HCT116 (cell line): ENCODE results near the gene FSIP1. TPM values are rescaled to one million over a fixed set of nuclear protein-coding genes. Genes with fewer than 3 reads are reported as not detected.

Experiments
- ATAC-seq: fragments of 200-7000 bp; cut with Tn5 transposase; 2 replicates; pipeline ENCODE4 v1.9.1; 2020; ENCODE audit warnings: mild to moderate bottlenecking, moderate library complexity
- BruUV-seq: library from RNA; stranded (reverse); fragments of 400-500 nt; replicated peaks from 2 replicates; lab custom pipeline; 2021; lab: Mats Ljungman, UMichigan
- CTCF ChIA-PET: fragments of 300-600 bp; sonication (Branson Sonifier 250); formaldehyde crosslinking; loops from one replicate; lab custom pipeline; 2021; ENCODE audit warnings: antibody characterized with exemption; lab: Charles Lee
- POLR2A ChIA-PET: fragments of 300-600, 350-600 bp; sonication (Branson Sonifier 250); formaldehyde crosslinking; loops from one replicate; lab custom pipeline; 2021; ENCODE audit warnings: antibody characterized with exemption; lab: Charles Lee
- RAD21 ChIA-PET, 2 experiments: fragments of 300-600 bp; sonication (Branson Sonifier 250); formaldehyde crosslinking; loops; one replicate each; lab custom pipeline; 2023; ENCODE audit warnings: low total read pairs in 2 of 2; ENCODE audit not compliant: uncharacterized antibody in 2 of 2, unreplicated experiment in 2 of 2, low non-redundant PET in 1 of 2; lab: Charles Lee
- DNase-seq: peaks from one replicate; pipeline ENCODE4 v3.0.0-alpha.2; 2010; ENCODE audit warnings: low read depth, low spot score
- H2AFZ ChIP-seq: fragments of 200-600 bp; shearing (Covaris generic), sonication (generic); 2 replicates; pipeline ENCODE4 v1.6.1; 2017; ENCODE audit warnings: low read depth, mixed run types, mixed read lengths, antibody characterized with exemption, low read length; ENCODE audit not compliant: poor library complexity, severe bottlenecking
- H3K27ac ChIP-seq: 2 replicates; pipeline ENCODE4 v1.5.1; 2012; ENCODE audit warnings: low read depth, low read length
- H3K27me3 ChIP-seq: fragments of 200-600 bp; sonication (generic); 2 replicates; pipeline ENCODE4 v1.6.1; 2016; ENCODE audit warnings: mixed run types, low read length, mixed read lengths; ENCODE audit not compliant: insufficient read depth
- H3K36me3 ChIP-seq, 2 experiments: fragments of 200-500 bp in 1 of 2; fragments of 200-600 bp in 1 of 2; sonication (Bioruptor generic) in 1 of 2; sonication (generic) in 1 of 2; 2 replicates each; pipeline versions ENCODE4 v1.5.1 to v1.6.1; 2014 to 2016; ENCODE audit warnings: low read length in 2 of 2, inconsistent platforms in 1 of 2, mixed read lengths in 1 of 2, mixed run types in 1 of 2; ENCODE audit not compliant: insufficient read depth in 2 of 2, control insufficient read depth in 1 of 2
- H3K4me1 ChIP-seq, 2 experiments: fragments of 200-600 bp in 1 of 2; sonication (generic) in 1 of 2; 2 replicates each; pipeline versions ENCODE4 v1.5.1 to v1.6.1; 2012 to 2017; ENCODE audit warnings: low read length in 2 of 2, inconsistent platforms in 1 of 2, mild to moderate bottlenecking in 1 of 2, mixed read lengths in 1 of 2, mixed run types in 1 of 2, moderate library complexity in 1 of 2; ENCODE audit not compliant: insufficient read depth in 2 of 2, control insufficient read depth in 1 of 2
- H3K4me2 ChIP-seq: fragments of 200-600 bp; sonication (generic); 2 replicates; pipeline ENCODE4 v1.6.1; 2017; ENCODE audit warnings: mixed run types, low read length, mixed read lengths
- H3K4me3 ChIP-seq, 2 experiments: fragments of 200-600 bp in 1 of 2; sonication (generic) in 1 of 2; replicated peaks in 1 of 2; 2 replicates each; pipeline ENCODE4 v1.5.1; 2011 to 2016; ENCODE audit warnings: low read length in 2 of 2, control low read depth in 1 of 2, low read depth in 1 of 2, mild to moderate bottlenecking in 1 of 2, mixed read lengths in 1 of 2, mixed run types in 1 of 2
- H3K79me2 ChIP-seq: fragments of 200-600 bp; sonication (generic); 2 replicates; pipeline ENCODE4 v1.6.1; 2017; ENCODE audit warnings: mild to moderate bottlenecking, mixed run types, low read length, moderate library complexity, mixed read lengths; ENCODE audit not compliant: insufficient read depth
- H3K9ac ChIP-seq: fragments of 200-600 bp; sonication (generic); 2 replicates; pipeline ENCODE4 v1.6.1; 2016; ENCODE audit warnings: low read length, mixed read lengths
- H3K9me2 ChIP-seq: fragments of 200-600 bp; sonication (generic), shearing (Covaris generic); 2 replicates; pipeline ENCODE4 v1.6.1; 2017; ENCODE audit warnings: mixed run types, mild to moderate bottlenecking, moderate library complexity; ENCODE audit not compliant: insufficient read depth
- H3K9me3 ChIP-seq, 2 experiments: fragments of 200-500 bp in 1 of 2; fragments of 200-600 bp in 1 of 2; sonication (Bioruptor generic) in 1 of 2; sonication (generic) in 1 of 2; 2 replicates each; pipeline ENCODE4 v1.6.1; 2014 to 2017; ENCODE audit warnings: low read length in 2 of 2, mixed read lengths in 2 of 2, inconsistent platforms in 1 of 2, low read depth in 1 of 2, mild to moderate bottlenecking in 1 of 2, mixed run types in 1 of 2, moderate library complexity in 1 of 2; ENCODE audit not compliant: control insufficient read depth in 1 of 2, insufficient read depth in 1 of 2
- H4K20me1 ChIP-seq: fragments of 200-600 bp; sonication (generic), shearing (Covaris generic); 2 replicates; pipeline ENCODE4 v1.6.1; 2017; ENCODE audit warnings: mixed run types, mild to moderate bottlenecking, moderate library complexity; ENCODE audit not compliant: insufficient read depth
- CBX3 ChIP-seq: IDR thresholded peaks from 2 replicates; pipeline ENCODE4 v1.6.1; 2012; ENCODE audit warnings: low read depth
- CEBPB ChIP-seq: IDR thresholded peaks from 2 replicates; pipeline ENCODE4 v1.6.1; 2012; ENCODE audit warnings: low read depth
- ELF1 ChIP-seq: IDR thresholded peaks from 2 replicates; pipeline ENCODE4 v1.6.1; 2012; ENCODE audit warnings: low read depth, borderline replicate concordance
- EZH2phosphoT487 ChIP-seq: fragments of 200-600 bp; IDR thresholded peaks from 2 replicates; pipeline ENCODE4 v1.6.1; 2018; ENCODE audit warnings: antibody characterized with exemption, borderline replicate concordance
- FOSL1 ChIP-seq: IDR thresholded peaks from 2 replicates; pipeline ENCODE4 v1.6.1; 2012; ENCODE audit warnings: low read depth
- JUND ChIP-seq: IDR thresholded peaks from 2 replicates; pipeline ENCODE4 v1.6.1; 2012
- POLR2A ChIP-seq: IDR thresholded peaks from 2 replicates; pipeline ENCODE4 v1.7.0; 2011; ENCODE audit warnings: borderline replicate concordance; ENCODE audit not compliant: insufficient read depth, insufficient read length; ENCODE audit errors: extremely low read depth
- POLR2AphosphoS5 ChIP-seq: IDR thresholded peaks from 2 replicates; pipeline ENCODE4 v1.6.1; 2011; ENCODE audit warnings: mild to moderate bottlenecking, low read depth, low read length, moderate library complexity
- RAD21 ChIP-seq: IDR thresholded peaks from 2 replicates; pipeline ENCODE4 v1.6.1; 2012; ENCODE audit warnings: low read depth, mild to moderate bottlenecking
- SIN3A ChIP-seq: IDR thresholded peaks from 2 replicates; pipeline ENCODE4 v1.6.1; 2012; ENCODE audit warnings: low read depth
- SRF ChIP-seq: IDR thresholded peaks from 2 replicates; pipeline ENCODE4 v1.6.1; 2012; ENCODE audit warnings: low read depth
- TCF7L2 ChIP-seq: IDR thresholded peaks from 2 replicates; pipeline ENCODE4 v1.7.0; 2011; ENCODE audit warnings: borderline replicate concordance, inconsistent platforms; ENCODE audit not compliant: insufficient read depth, insufficient read length; ENCODE audit errors: extremely low read depth
- YY1 ChIP-seq: IDR thresholded peaks from 2 replicates; pipeline ENCODE4 v1.6.1; 2011; ENCODE audit warnings: low read length, low read depth, moderate library complexity, mild to moderate bottlenecking; ENCODE audit not compliant: insufficient replicate concordance; ENCODE audit errors: extremely low read depth
- ZFX ChIP-seq: fragments of 450-650 bp; IDR thresholded peaks from 2 replicates; pipeline ENCODE4 v1.6.1; 2017
- intact Hi-C: fragments of 100-400 bp; cut with micrococcal nuclease; formaldehyde crosslinking; loops from 2 replicates; pipeline ENCODE4 v1.10.0; 2022
- total RNA-seq: library from RNA; stranded (reverse); gene quantifications from one replicate; pipeline ENCODE4 v1.2.1, GENCODE V29; 2021; ENCODE audit not compliant: unreplicated experiment
- TF ChIP-seq, protein P1 (sequence below): IDR thresholded peaks from 2 replicates; pipeline ENCODE4 v1.6.1; 2011; ENCODE audit warnings: mild to moderate bottlenecking, low read length, moderate library complexity; ENCODE audit not compliant: insufficient replicate concordance; ENCODE audit errors: extremely low read depth
- TF ChIP-seq, protein P2 (sequence below), 3 experiments: fragments of 200-600 bp in 1 of 3; sonication (generic) in 1 of 3; IDR thresholded peaks in 2 of 3; conservative IDR thresholded peaks in 1 of 3; 2 replicates each; pipeline ENCODE4 v1.5.1; 2012 to 2017; ENCODE audit warnings: low read depth in 2 of 3, low read length in 2 of 3, antibody characterized with exemption in 1 of 3, borderline replicate concordance in 1 of 3, control low read depth in 1 of 3, mild to moderate bottlenecking in 1 of 3, mixed read lengths in 1 of 3, mixed run types in 1 of 3, moderate library complexity in 1 of 3; ENCODE audit not compliant: insufficient read depth in 1 of 3
- TF ChIP-seq, protein P3 (sequence below): IDR thresholded peaks from 2 replicates; pipeline ENCODE4 v1.6.1; 2012
- TF ChIP-seq, protein P4 (sequence below): IDR thresholded peaks from 2 replicates; pipeline ENCODE4 v1.6.1; 2012
- TF ChIP-seq, protein P5 (sequence below): IDR thresholded peaks from 2 replicates; pipeline ENCODE4 v1.6.1; 2012; ENCODE audit warnings: low read depth

Gene FSIP1
- total RNA-seq, 1 experiment from 2014 or later: 0.42 TPM

DNA sequence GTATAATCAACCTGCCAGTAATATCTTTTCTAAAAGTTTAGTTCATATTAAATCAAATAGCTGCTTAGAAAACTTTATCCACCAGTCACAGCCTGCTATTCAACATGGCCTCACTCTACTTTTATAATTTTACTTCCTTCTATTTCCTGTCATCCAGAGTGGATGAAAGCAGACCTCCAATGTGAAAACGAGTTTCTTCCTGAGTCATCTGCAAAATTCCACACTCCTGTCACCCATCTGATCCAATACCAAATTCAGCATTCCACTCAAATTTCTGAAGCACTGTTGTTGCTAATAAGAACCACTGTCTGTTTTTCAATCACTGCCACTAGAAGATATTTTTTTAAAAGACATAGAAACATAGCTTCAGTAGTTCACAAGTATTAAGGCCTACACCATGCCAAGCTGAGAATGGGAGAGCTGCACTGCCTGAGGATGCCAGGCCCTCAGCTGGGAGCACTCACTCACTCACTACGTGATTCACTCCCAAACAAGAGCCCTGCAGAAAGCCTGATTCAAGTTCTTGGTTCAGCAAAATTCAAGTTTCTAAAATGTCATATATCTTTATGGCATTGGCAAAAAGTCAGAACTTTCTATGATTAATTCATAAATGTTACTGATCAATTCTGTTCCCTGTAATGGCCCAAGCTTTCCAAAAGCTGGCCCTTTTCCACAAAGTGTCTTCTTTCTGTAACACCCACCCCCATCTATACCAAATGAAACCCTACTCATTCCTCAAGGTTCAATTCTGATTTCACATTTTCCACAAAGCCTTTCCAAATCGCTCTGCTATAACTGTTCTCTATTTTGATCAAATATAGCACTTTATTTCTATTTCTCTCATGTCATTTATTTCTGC lies 82.9 kb downstream of the FSIP1 start:
- Histone ChIP-seq H3K27ac (no peak overlapping the region), H3K4me2 (no peak overlapping the region), H3K9me3 (no peaks in the 10 kb centered on the region), H4K20me1 (no peaks in the 10 kb centered on the region), H2AFZ (no peak overlapping the region), H3K9me2 (no peaks in the 10 kb centered on the region), H3K27me3 (no peaks in the 10 kb centered on the region), H3K4me1 (no peaks in the 10 kb centered on the region), H3K36me3 (no peaks in the 10 kb centered on the region), H3K4me3 (no peak overlapping the region), H3K9ac (no peak overlapping the region), H3K79me2 (no peaks in the 10 kb centered on the region)
- TF ChIP-seq JUND: no peak
- no peak for TF ChIP-seq POLR2A
- TF ChIP-seq, protein P1, sequence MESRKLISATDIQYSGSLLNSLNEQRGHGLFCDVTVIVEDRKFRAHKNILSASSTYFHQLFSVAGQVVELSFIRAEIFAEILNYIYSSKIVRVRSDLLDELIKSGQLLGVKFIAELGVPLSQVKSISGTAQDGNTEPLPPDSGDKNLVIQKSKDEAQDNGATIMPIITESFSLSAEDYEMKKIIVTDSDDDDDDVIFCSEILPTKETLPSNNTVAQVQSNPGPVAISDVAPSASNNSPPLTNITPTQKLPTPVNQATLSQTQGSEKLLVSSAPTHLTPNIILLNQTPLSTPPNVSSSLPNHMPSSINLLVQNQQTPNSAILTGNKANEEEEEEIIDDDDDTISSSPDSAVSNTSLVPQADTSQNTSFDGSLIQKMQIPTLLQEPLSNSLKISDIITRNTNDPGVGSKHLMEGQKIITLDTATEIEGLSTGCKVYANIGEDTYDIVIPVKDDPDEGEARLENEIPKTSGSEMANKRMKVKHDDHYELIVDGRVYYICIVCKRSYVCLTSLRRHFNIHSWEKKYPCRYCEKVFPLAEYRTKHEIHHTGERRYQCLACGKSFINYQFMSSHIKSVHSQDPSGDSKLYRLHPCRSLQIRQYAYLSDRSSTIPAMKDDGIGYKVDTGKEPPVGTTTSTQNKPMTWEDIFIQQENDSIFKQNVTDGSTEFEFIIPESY: no peak
- no peak for TF ChIP-seq ELF1
- no peak for TF ChIP-seq EZH2phosphoT487
- TF ChIP-seq SRF: no peak
- no peak for TF ChIP-seq ZFX
- TF ChIP-seq, protein P2, sequence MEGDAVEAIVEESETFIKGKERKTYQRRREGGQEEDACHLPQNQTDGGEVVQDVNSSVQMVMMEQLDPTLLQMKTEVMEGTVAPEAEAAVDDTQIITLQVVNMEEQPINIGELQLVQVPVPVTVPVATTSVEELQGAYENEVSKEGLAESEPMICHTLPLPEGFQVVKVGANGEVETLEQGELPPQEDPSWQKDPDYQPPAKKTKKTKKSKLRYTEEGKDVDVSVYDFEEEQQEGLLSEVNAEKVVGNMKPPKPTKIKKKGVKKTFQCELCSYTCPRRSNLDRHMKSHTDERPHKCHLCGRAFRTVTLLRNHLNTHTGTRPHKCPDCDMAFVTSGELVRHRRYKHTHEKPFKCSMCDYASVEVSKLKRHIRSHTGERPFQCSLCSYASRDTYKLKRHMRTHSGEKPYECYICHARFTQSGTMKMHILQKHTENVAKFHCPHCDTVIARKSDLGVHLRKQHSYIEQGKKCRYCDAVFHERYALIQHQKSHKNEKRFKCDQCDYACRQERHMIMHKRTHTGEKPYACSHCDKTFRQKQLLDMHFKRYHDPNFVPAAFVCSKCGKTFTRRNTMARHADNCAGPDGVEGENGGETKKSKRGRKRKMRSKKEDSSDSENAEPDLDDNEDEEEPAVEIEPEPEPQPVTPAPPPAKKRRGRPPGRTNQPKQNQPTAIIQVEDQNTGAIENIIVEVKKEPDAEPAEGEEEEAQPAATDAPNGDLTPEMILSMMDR (IDR thresholded peaks at IDR 0.05 in 2 of 3, conservative IDR thresholded peaks at IDR 0.05 in 1 of 3; ENCODE audit: borderline replicate concordance in 1 of 3, insufficient read depth in 1 of 3, low read depth in 2 of 3, low read length in 2 of 3): no peak
- no peak for TF ChIP-seq POLR2AphosphoS5
- TF ChIP-seq YY1: no peak
- TF ChIP-seq CEBPB: no peak
- TF ChIP-seq TCF7L2: no peak
- TF ChIP-seq, protein P3, sequence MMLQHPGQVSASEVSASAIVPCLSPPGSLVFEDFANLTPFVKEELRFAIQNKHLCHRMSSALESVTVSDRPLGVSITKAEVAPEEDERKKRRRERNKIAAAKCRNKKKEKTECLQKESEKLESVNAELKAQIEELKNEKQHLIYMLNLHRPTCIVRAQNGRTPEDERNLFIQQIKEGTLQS: no peak
- TF ChIP-seq, protein P4, sequence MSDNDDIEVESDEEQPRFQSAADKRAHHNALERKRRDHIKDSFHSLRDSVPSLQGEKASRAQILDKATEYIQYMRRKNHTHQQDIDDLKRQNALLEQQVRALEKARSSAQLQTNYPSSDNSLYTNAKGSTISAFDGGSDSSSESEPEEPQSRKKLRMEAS: no peak
- TF ChIP-seq, protein P5, sequence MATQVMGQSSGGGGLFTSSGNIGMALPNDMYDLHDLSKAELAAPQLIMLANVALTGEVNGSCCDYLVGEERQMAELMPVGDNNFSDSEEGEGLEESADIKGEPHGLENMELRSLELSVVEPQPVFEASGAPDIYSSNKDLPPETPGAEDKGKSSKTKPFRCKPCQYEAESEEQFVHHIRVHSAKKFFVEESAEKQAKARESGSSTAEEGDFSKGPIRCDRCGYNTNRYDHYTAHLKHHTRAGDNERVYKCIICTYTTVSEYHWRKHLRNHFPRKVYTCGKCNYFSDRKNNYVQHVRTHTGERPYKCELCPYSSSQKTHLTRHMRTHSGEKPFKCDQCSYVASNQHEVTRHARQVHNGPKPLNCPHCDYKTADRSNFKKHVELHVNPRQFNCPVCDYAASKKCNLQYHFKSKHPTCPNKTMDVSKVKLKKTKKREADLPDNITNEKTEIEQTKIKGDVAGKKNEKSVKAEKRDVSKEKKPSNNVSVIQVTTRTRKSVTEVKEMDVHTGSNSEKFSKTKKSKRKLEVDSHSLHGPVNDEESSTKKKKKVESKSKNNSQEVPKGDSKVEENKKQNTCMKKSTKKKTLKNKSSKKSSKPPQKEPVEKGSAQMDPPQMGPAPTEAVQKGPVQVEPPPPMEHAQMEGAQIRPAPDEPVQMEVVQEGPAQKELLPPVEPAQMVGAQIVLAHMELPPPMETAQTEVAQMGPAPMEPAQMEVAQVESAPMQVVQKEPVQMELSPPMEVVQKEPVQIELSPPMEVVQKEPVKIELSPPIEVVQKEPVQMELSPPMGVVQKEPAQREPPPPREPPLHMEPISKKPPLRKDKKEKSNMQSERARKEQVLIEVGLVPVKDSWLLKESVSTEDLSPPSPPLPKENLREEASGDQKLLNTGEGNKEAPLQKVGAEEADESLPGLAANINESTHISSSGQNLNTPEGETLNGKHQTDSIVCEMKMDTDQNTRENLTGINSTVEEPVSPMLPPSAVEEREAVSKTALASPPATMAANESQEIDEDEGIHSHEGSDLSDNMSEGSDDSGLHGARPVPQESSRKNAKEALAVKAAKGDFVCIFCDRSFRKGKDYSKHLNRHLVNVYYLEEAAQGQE: no peak
- no peak for TF ChIP-seq RAD21
- no peak for TF ChIP-seq CBX3
- no peak for TF ChIP-seq FOSL1
- TF ChIP-seq SIN3A: no peak
- ChIA-PET CTCF (interaction anchor here (0.9 kb wide), 1 partner anchor 14 kb away, joined by 3 read pairs; no protein-coding TSS in a partner anchor), RAD21 (no interaction called here), POLR2A (no interaction called here)
- DNase-seq (no peak), ATAC-seq (no peak)
- intact Hi-C loops: no loop called here
- BruUV-seq: no TSS peak
